Neutrophil (primary cell): ENCODE results near the gene SLC35C1.
"Not testable (repeated sequence)": the region's sequence is repeated elsewhere in the genome, so short reads cannot be mapped to it uniquely, and the experiment has no call there.

Source experiments
- H3K27ac ChIP-seq: fragments of 200-600 bp; sonication (generic); 2 replicates; pipeline ENCODE4 v1.5.1; 2016; ENCODE audit warnings: mild to moderate bottlenecking, moderate library complexity
- H3K27me3 ChIP-seq: fragments of 200-600 bp; sonication (generic); 2 replicates; pipeline ENCODE4 v1.6.0; 2016; ENCODE audit warnings: mild to moderate bottlenecking
- H3K36me3 ChIP-seq: fragments of 200-600 bp; sonication (generic); 2 replicates; pipeline ENCODE4 v1.5.1; 2017
- H3K4me1 ChIP-seq, 2 experiments: fragments of 200-600 bp in 1 of 2; sonication (generic) in 1 of 2; 1 replicate in 1 of 2; 2 replicates in 1 of 2; pipeline versions ENCODE4 v1.5.1 to v1.6.1; 2013 to 2016; ENCODE audit warnings: low read depth in 1 of 2, low read length in 1 of 2, mild to moderate bottlenecking in 1 of 2, moderate library complexity in 1 of 2; ENCODE audit not compliant: control insufficient read depth in 1 of 2, insufficient read depth in 1 of 2
- H3K4me3 ChIP-seq, 2 experiments: fragments of 200-600 bp in 1 of 2; sonication (generic) in 1 of 2; 1 replicate in 1 of 2; 2 replicates in 1 of 2; pipeline ENCODE4 v1.5.1; 2013 to 2016; ENCODE audit warnings: low read depth in 1 of 2, low read length in 1 of 2, mild to moderate bottlenecking in 1 of 2, moderate library complexity in 1 of 2
- H3K9me3 ChIP-seq: fragments of 200-600 bp; sonication (generic); 2 replicates; pipeline ENCODE4 v1.5.1; 2016
- CTCF ChIP-seq: fragments of 200-600 bp; sonication (generic); IDR thresholded peaks from 2 replicates; pipeline ENCODE4 v1.5.1; 2016; ENCODE audit warnings: antibody characterized with exemption

Gene SLC35C1

GRCh38 chr11:45805305-45806071 is 539 bp downstream of the SLC35C1 start:
- Histone ChIP-seq H3K4me3 (peak overlapping the region; percentile 83 to 95), H3K36me3 (peaks cover under 1% of the 10 kb centered on the region), H3K4me1 (peaks cover 30 to 43% of the 10 kb centered on the region in 2 experiments), H3K27ac (peak overlapping the region; percentile 78), H3K27me3 (peaks cover 14% of the 10 kb centered on the region), H3K9me3 (no peaks in the 10 kb centered on the region)
- TF ChIP-seq CTCF: no peak

DNA sequence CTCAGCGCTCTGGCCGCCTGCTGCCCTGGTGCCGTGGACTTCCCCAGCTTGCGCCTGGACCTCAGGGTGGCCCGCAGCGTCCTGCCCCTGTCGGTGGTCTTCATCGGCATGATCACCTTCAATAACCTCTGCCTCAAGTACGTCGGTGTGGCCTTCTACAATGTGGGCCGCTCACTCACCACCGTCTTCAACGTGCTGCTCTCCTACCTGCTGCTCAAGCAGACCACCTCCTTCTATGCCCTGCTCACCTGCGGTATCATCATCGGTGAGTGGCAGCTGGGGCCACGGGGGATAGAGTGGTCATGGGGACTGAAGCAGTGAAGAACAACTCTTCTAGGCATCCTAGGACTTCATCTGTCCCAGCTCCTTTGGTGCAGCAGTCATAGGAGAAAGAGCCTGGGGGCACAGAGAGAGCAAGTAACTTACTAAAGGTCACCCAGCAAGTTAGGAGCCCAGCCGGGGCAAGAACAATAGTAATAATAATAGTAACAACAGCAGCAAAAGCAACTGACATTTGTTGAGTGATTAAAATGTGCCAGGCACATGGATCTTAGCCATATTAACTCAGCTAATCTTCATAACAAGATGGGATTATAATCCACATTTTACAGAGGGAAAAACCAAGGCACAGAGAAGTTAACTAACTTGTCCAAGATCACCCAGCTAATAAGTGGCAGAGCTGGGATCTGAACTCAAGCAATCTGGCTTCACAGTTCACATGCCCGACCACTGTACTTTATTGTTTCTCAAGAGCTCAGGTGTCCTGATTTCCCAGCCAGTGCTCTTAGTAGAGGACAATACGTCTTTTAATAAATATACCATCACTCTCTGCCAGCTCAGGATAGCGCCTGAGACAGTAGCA is 1.4 kb downstream of the SLC35C1 start:
- no peaks in the 10 kb centered on the region for H3K9me3 ChIP-seq
- peaks cover 9% of the 10 kb centered on the region for H3K36me3 ChIP-seq
- TF ChIP-seq CTCF: no peak
- H3K27ac ChIP-seq: no peak overlapping the region
- no peak overlapping the region for H3K4me3 ChIP-seq
- H3K4me1 ChIP-seq: peaks cover 30 to 43% of the 10 kb centered on the region in 2 experiments
- H3K27me3 ChIP-seq: peaks cover 14% of the 10 kb centered on the region

DNA sequence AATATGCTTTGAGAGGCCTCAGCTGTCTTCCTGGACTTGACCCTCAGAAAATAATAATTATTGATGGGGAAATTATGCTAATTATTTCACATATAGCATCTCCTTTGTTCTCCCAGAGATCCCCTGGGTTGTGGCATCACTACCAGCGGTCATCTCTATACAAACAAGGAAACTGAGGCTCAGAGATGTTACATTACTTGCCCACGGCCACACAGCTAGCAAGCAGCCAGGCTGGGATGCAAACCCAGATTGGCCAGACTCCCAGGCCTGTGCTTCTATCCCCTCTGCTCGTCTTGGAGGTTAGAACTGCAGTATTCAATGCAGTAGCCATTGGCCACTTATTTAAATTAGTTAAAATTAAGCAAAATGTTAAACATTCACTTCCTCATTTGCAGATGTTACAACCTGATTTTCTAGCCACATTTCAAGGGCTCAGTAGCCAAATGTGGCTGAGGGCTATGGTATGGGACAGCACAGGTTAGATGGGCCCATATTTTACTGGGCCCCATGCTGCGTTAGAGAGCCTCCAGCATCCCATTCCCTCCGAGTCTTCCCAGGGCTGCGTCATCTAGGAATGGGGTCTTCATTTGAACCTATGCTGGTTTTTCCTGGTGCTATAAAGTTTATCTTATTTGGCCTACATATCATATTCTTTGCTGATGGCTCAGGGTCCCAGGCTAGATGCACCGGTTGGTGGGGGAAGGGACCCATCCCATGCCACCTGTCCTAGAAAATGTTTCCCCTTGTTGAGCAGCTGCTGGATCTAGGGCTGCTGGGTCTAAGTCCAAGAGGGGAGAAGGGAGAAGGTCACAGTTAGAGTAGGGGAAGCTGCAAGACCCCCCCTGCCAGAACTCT is 2.2 kb downstream of the SLC35C1 start:
- Histone ChIP-seq H3K36me3 (peaks cover 18% of the 10 kb centered on the region), H3K9me3 (no peaks in the 10 kb centered on the region), H3K27me3 (peaks cover 14% of the 10 kb centered on the region), H3K4me1 (peaks cover 30 to 43% of the 10 kb centered on the region in 2 experiments), H3K27ac (no peak overlapping the region), H3K4me3 (no peak overlapping the region)
- TF ChIP-seq CTCF: no peak

- Histone ChIP-seq H3K4me3 (no peak overlapping the region), H3K36me3 (peaks cover 21% of the 10 kb centered on the region), H3K4me1 (peaks cover 30 to 43% of the 10 kb centered on the region in 2 experiments)
These were observed 2.9 kb downstream of the SLC35C1 start for GRCh38 chr11:45807792-45808238.

GRCh38 chr11:45808427-45808826 is 3.5 kb downstream of the SLC35C1 start:
- not testable (repeated sequence) for H3K27ac ChIP-seq, H3K9me3 ChIP-seq, H3K4me3 ChIP-seq, H3K27me3 ChIP-seq
- Histone ChIP-seq H3K4me1 (peaks cover 30 to 43% of the 10 kb centered on the region in 2 experiments), H3K36me3 (peaks cover 21% of the 10 kb centered on the region)

More at GRCh38 chr11:45807792-45808238, 2.9 kb downstream of the SLC35C1 start:
- Histone ChIP-seq H3K27me3 (peaks cover 14% of the 10 kb centered on the region), H3K9me3 (no peaks in the 10 kb centered on the region), H3K27ac (no peak overlapping the region)
- TF ChIP-seq CTCF: no peak
